ENCODE data around the gene GLB1L3.

The GLB1L3 gene

GRCh38 chr11:134294664-134295063 is 18.5 kb downstream of the GLB1L3 start:
- Histone ChIP-seq H3K4me1 (ENCODE audit: control insufficient read depth, insufficient read depth, low read length) (no peaks in the 10 kb centered on the region), H3K4me3 (ENCODE audit: low read depth, low read length) (no peak overlapping the region), H3K27ac (ENCODE audit: extremely low read depth, low read depth, low read length) (no peak overlapping the region), H3K36me3 (ENCODE audit: control insufficient read depth in 2 of 2, insufficient read depth in 1 of 2, low read length in 2 of 2) (no peaks in the 10 kb centered on the region), H3K9me3 (ENCODE audit: control insufficient read depth, insufficient read depth, low read depth, low read length) (no peaks in the 10 kb centered on the region)
- no peak for TF ChIP-seq ZNF677 (tag by site-specific recombination; IDR thresholded peaks at IDR 0.05)
- TF ChIP-seq ZNF624 (tag by site-specific recombination; IDR thresholded peaks at IDR 0.05): no peak
- TF ChIP-seq REPIN1 (tag by site-specific recombination; IDR thresholded peaks at IDR 0.05; ENCODE audit: low read depth): no peak
- no peak for TF ChIP-seq ZNF146 (tag by site-specific recombination; IDR thresholded peaks at IDR 0.05)
- TF ChIP-seq ZNF423 (tag by site-specific recombination; IDR thresholded peaks at IDR 0.05): no peak
- no peak for TF ChIP-seq GLI4 (tag by site-specific recombination; IDR thresholded peaks at IDR 0.05)
- TF ChIP-seq ZNF37A (tag by site-specific recombination; IDR thresholded peaks at IDR 0.05): no peak
- no peak for TF ChIP-seq ZSCAN30 (tag by site-specific recombination; IDR thresholded peaks at IDR 0.05)
- no peak for TF ChIP-seq ZNF843 (tag by site-specific recombination; IDR thresholded peaks at IDR 0.05)
- TF ChIP-seq ZNF112 (tag by site-specific recombination; IDR thresholded peaks at IDR 0.05): no peak
- POLR2A ChIA-PET: no interaction called here
- CTCF ChIA-PET: no interaction called here

GRCh38 chr11:134312223-134312622 is 36.0 kb downstream of the GLB1L3 start:
- Histone ChIP-seq H3K4me3 (ENCODE audit: low read depth, low read length) (no peak overlapping the region), H3K27ac (ENCODE audit: extremely low read depth, low read depth, low read length) (no peak overlapping the region)
- CTCF ChIA-PET: no interaction called here

GRCh38 chr11:134312807-134313206 is 36.6 kb downstream of the GLB1L3 start:
- TF ChIP-seq HOXC10 (CRISPR knock-in tag; IDR thresholded peaks at IDR 0.05) (no peak), ZBTB26 (tag by site-specific recombination; optimal IDR thresholded peaks at IDR 0.05) (no peak), ZNF23 (tag by site-specific recombination; IDR thresholded peaks at IDR 0.05; ENCODE audit: borderline replicate concordance) (no peak), HOXD13 (CRISPR knock-in tag; IDR thresholded peaks at IDR 0.05; ENCODE audit: borderline replicate concordance) (no peak), ZFP3 (tag by site-specific recombination; IDR thresholded peaks at IDR 0.05; ENCODE audit: low read depth) (no peak), KLF17 (tag by site-specific recombination; IDR thresholded peaks at IDR 0.05) (no peak), ZNF138 (tag by site-specific recombination; IDR thresholded peaks at IDR 0.05; ENCODE audit: borderline replicate concordance) (no peak)
- TF ChIP-seq, protein P1, sequence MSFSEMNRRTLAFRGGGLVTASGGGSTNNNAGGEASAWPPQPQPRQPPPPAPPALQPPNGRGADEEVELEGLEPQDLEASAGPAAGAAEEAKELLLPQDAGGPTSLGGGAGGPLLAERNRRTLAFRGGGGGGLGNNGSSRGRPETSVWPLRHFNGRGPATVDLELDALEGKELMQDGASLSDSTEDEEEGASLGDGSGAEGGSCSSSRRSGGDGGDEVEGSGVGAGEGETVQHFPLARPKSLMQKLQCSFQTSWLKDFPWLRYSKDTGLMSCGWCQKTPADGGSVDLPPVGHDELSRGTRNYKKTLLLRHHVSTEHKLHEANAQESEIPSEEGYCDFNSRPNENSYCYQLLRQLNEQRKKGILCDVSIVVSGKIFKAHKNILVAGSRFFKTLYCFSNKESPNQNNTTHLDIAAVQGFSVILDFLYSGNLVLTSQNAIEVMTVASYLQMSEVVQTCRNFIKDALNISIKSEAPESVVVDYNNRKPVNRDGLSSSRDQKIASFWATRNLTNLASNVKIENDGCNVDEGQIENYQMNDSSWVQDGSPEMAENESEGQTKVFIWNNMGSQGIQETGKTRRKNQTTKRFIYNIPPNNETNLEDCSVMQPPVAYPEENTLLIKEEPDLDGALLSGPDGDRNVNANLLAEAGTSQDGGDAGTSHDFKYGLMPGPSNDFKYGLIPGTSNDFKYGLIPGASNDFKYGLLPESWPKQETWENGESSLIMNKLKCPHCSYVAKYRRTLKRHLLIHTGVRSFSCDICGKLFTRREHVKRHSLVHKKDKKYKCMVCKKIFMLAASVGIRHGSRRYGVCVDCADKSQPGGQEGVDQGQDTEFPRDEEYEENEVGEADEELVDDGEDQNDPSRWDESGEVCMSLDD (tag by site-specific recombination; IDR thresholded peaks at IDR 0.05): no peak
- TF ChIP-seq, protein P2, sequence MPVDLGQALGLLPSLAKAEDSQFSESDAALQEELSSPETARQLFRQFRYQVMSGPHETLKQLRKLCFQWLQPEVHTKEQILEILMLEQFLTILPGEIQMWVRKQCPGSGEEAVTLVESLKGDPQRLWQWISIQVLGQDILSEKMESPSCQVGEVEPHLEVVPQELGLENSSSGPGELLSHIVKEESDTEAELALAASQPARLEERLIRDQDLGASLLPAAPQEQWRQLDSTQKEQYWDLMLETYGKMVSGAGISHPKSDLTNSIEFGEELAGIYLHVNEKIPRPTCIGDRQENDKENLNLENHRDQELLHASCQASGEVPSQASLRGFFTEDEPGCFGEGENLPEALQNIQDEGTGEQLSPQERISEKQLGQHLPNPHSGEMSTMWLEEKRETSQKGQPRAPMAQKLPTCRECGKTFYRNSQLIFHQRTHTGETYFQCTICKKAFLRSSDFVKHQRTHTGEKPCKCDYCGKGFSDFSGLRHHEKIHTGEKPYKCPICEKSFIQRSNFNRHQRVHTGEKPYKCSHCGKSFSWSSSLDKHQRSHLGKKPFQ (tag by site-specific recombination; IDR thresholded peaks at IDR 0.05): no peak
- Histone ChIP-seq H3K9me3 (ENCODE audit: control insufficient read depth, insufficient read depth, low read depth, low read length) (no peaks in the 10 kb centered on the region), H3K27ac (ENCODE audit: extremely low read depth, low read depth, low read length) (no peak overlapping the region), H3K4me3 (ENCODE audit: low read depth, low read length) (no peak overlapping the region), H3K36me3 (ENCODE audit: control insufficient read depth in 2 of 2, insufficient read depth in 1 of 2, low read length in 2 of 2) (no peaks in the 10 kb centered on the region), H3K4me1 (ENCODE audit: control insufficient read depth, insufficient read depth, low read length) (no peaks in the 10 kb centered on the region)
- CTCF ChIA-PET: interaction anchor here (0.9 kb wide), 1 partner anchor 27 kb away, joined by 3 read pairs; no protein-coding TSS in a partner anchor
- POLR2A ChIA-PET: no interaction called here

More at GRCh38 chr11:134312223-134312622, 36.0 kb downstream of the GLB1L3 start:
- no peak for TF ChIP-seq ZFP3 (tag by site-specific recombination; IDR thresholded peaks at IDR 0.05; ENCODE audit: low read depth)
- TF ChIP-seq, protein P3, sequence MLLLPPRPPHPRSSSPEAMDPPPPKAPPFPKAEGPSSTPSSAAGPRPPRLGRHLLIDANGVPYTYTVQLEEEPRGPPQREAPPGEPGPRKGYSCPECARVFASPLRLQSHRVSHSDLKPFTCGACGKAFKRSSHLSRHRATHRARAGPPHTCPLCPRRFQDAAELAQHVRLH (tag by site-specific recombination; IDR thresholded peaks at IDR 0.05): no peak
- TF ChIP-seq ZNF223 (tag by site-specific recombination; IDR thresholded peaks at IDR 0.05): no peak
- no peak for TF ChIP-seq ZNF146 (tag by site-specific recombination; IDR thresholded peaks at IDR 0.05)
- no peak for TF ChIP-seq ZNF660 (tag by site-specific recombination; IDR thresholded peaks at IDR 0.05)
- TF ChIP-seq ZNF664 (tag by site-specific recombination; IDR thresholded peaks at IDR 0.05): no peak
- Histone ChIP-seq H3K36me3 (ENCODE audit: control insufficient read depth in 2 of 2, insufficient read depth in 1 of 2, low read length in 2 of 2) (no peaks in the 10 kb centered on the region), H3K9me3 (ENCODE audit: control insufficient read depth, insufficient read depth, low read depth, low read length) (no peaks in the 10 kb centered on the region), H3K4me1 (ENCODE audit: control insufficient read depth, insufficient read depth, low read length) (no peaks in the 10 kb centered on the region)
- POLR2A ChIA-PET: no interaction called here
